ENCODE measurements around the gene MAD1L1.

MAD1L1 gene

DNA sequence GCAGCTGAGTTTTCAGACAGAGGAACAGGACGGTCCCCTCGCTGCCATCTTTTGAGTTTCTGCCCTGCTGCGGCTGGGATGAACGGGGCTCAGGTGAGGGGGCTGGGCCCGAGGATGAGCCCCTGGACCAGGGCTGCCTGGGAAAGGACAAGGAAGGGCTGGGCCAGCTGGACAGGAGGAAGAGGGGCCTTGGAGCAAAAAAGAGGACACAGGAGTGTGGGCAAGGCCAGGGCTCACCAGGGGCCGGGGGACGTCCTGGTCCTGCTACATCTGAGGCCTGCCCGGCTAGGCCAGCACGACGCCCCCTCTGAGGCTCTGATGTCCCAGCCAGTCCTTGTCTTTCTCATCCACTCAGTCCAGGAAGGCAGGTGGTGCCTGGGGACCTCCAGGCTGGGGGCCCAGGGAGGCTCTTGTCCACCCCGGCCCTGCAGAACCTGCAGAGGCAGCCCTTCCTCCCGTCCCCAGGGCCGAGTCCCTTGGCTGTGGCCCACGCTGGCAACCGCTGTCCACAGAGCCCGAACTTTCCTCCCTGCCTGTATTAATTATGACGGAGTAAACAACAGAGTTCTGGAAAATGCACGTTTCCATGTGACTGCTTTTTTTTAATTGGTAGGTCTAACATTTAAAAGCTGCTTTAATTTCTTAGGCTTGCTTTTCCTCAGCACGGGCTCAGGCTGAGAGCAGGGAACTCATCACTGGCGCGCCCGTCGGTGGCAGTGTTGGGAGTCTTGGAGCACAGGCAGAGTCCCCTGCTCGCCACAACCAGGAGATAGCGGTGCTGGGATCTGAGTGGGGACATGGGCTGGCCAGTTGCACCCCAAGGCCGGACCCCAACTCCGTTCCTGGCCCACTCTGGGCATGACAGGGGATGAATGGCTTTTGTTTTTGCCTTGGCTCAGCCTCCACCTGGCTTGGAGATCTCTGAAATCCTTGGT lies 375.0 kb downstream of the MAD1L1 start:
- Histone ChIP-seq H3K4me1 (ENCODE audit: insufficient read depth, low read length) (no peaks in the 10 kb centered on the region), H3K9me3 (ENCODE audit: control insufficient read depth, insufficient read depth, low read length) (no peaks in the 10 kb centered on the region), H3K36me3 (ENCODE audit: insufficient read depth, low read length) (no peaks in the 10 kb centered on the region), H3K9ac (ENCODE audit: low read depth, low read length) (no peak overlapping the region)

- H3K4me1 ChIP-seq (ENCODE audit: insufficient read depth, low read length) = no peaks in the 10 kb centered on the region
- no peaks in the 10 kb centered on the region for H3K9me3 ChIP-seq (ENCODE audit: control insufficient read depth, insufficient read depth, low read length)
- no peaks in the 10 kb centered on the region for H3K36me3 ChIP-seq (ENCODE audit: insufficient read depth, low read length)
- H3K9ac ChIP-seq (ENCODE audit: low read depth, low read length) = no peak overlapping the region
These were observed 375.8 kb downstream of the MAD1L1 start for GRCh38 chr7:1856888-1857441.

- Histone ChIP-seq H3K9me3 (ENCODE audit: control insufficient read depth, insufficient read depth, low read length) (no peaks in the 10 kb centered on the region), H3K36me3 (ENCODE audit: insufficient read depth, low read length) (no peaks in the 10 kb centered on the region), H3K9ac (ENCODE audit: low read depth, low read length) (no peak overlapping the region), H3K4me1 (ENCODE audit: insufficient read depth, low read length) (no peaks in the 10 kb centered on the region)
These were observed 376.4 kb downstream of the MAD1L1 start for GRCh38 chr7:1856161-1856887.

GRCh38 chr7:1855725-1856160 lies 377.0 kb downstream of the MAD1L1 start:
- no peaks in the 10 kb centered on the region for H3K4me1 ChIP-seq (ENCODE audit: insufficient read depth, low read length)
- H3K9me3 ChIP-seq (ENCODE audit: control insufficient read depth, insufficient read depth, low read length) = no peaks in the 10 kb centered on the region
- no peaks in the 10 kb centered on the region for H3K36me3 ChIP-seq (ENCODE audit: insufficient read depth, low read length)
- H3K9ac ChIP-seq (ENCODE audit: low read depth, low read length) = no peak overlapping the region

DNA sequence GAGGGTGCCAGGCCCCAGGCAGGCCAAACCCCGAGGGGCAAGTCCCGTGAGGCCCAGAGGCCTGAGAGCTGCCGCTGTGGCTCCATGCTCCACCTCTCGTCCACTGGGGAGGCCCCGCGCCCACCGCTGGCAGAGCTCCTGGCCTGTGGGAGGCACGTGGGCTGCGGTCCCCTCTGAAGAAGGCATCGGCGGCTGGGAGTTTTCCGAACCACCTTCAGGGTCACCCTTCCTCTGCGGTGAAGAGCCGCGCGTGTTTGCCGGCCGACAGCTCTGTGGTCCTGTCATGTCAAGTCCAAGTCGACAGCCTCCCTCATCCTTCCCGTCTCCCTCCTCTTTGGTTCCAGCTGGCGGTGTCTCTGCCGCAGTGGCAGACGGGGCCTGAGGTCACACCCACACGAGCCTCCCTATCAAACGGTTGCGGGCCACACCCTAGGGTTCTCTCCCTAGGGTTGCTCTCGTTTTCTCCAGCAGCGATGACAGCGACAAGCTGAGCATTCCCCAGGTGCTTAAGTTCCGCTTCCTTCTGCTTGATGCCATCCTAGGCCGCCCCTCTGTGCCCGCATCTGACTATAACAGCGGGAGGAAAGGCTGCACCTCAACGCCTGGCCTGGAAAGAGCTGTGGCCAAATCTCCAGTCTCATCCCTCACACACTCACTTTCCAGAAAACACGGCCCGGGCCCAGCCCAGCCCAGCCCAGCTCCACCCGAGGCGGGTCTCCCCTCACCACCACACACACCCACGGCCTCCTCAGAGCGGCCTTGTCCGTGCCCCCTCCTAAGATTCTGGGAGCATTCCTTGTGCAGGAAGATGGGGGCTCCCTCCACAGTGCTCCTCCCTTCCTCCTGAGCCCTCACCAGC lies 377.6 kb downstream of the MAD1L1 start:
- H3K36me3 ChIP-seq (ENCODE audit: insufficient read depth, low read length) = no peaks in the 10 kb centered on the region
- H3K4me1 ChIP-seq (ENCODE audit: insufficient read depth, low read length) = no peaks in the 10 kb centered on the region
- H3K9me3 ChIP-seq (ENCODE audit: control insufficient read depth, insufficient read depth, low read length) = no peaks in the 10 kb centered on the region
- no peak overlapping the region for H3K9ac ChIP-seq (ENCODE audit: low read depth, low read length)

- Histone ChIP-seq H3K36me3 (ENCODE audit: insufficient read depth, low read length) (no peaks in the 10 kb centered on the region), H3K9me3 (ENCODE audit: control insufficient read depth, insufficient read depth, low read length) (no peaks in the 10 kb centered on the region), H3K4me1 (ENCODE audit: insufficient read depth, low read length) (no peaks in the 10 kb centered on the region), H3K9ac (ENCODE audit: low read depth, low read length) (no peak overlapping the region)
These were observed 378.5 kb downstream of the MAD1L1 start for GRCh38 chr7:1853986-1854865.

GRCh38 chr7:1853431-1853985 lies 379.2 kb downstream of the MAD1L1 start:
- Histone ChIP-seq H3K4me1 (ENCODE audit: insufficient read depth, low read length) (no peaks in the 10 kb centered on the region), H3K36me3 (ENCODE audit: insufficient read depth, low read length) (no peaks in the 10 kb centered on the region), H3K9me3 (ENCODE audit: control insufficient read depth, insufficient read depth, low read length) (no peaks in the 10 kb centered on the region), H3K9ac (ENCODE audit: low read depth, low read length) (no peak overlapping the region)

DNA sequence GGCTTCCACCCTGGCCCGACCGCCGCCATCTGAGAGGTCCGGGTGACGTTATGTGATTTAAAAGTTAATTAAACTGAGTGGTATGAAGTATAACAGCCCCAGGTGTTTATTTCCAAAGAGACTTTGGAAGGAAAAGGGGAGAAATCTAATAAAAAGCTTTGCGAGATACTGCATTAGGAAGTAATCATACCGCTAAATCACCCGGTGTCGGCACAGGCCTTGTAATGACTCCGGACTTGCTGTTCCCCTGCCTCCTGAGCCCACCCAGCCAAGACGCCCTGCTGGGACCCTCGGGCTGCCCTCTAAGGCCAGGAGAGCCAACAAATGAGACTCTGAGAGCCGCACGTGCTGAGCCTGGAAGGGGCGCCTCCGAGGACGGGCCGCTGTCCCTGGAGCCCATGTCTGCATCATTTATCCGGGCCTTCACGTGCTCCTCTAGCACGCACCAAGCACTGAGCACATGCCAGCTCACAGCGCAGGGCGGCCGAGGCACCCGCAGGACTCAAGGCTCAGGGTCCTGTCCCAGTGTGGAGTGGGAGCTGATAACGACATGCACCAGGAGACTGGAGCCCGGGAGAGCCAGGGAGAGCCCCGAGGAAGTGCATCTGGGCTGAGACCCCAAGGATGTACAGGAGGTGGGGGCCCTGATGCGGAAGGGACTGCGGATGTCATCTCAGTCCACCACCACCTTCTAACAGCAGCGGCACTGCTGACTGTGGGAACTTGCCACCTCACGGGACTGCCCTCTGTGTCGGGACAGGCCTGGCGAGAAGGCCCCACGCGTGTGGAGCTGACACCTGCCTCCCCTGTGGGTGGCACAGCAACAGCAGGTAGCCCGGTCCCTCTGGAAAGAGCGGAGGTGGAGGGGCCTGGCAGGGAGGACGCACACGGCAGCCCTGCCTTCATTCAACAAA lies 380.0 kb downstream of the MAD1L1 start:
- no peaks in the 10 kb centered on the region for H3K4me1 ChIP-seq (ENCODE audit: insufficient read depth, low read length)

GRCh38 chr7:1851721-1852516 lies 380.8 kb downstream of the MAD1L1 start:
- no peaks in the 10 kb centered on the region for H3K9me3 ChIP-seq (ENCODE audit: control insufficient read depth, insufficient read depth, low read length)
- H3K9ac ChIP-seq (ENCODE audit: low read depth, low read length) = no peak overlapping the region
- H3K36me3 ChIP-seq (ENCODE audit: insufficient read depth, low read length) = no peaks in the 10 kb centered on the region
- H3K4me1 ChIP-seq (ENCODE audit: insufficient read depth, low read length) = peaks cover 1% of the 10 kb centered on the region; the same call in 1 of the 2 replicates

More for the DNA sequence above, 380.0 kb downstream of the MAD1L1 start:
- Histone ChIP-seq H3K9me3 (ENCODE audit: control insufficient read depth, insufficient read depth, low read length) (no peaks in the 10 kb centered on the region), H3K9ac (ENCODE audit: low read depth, low read length) (no peak overlapping the region), H3K36me3 (ENCODE audit: insufficient read depth, low read length) (no peaks in the 10 kb centered on the region)

DNA sequence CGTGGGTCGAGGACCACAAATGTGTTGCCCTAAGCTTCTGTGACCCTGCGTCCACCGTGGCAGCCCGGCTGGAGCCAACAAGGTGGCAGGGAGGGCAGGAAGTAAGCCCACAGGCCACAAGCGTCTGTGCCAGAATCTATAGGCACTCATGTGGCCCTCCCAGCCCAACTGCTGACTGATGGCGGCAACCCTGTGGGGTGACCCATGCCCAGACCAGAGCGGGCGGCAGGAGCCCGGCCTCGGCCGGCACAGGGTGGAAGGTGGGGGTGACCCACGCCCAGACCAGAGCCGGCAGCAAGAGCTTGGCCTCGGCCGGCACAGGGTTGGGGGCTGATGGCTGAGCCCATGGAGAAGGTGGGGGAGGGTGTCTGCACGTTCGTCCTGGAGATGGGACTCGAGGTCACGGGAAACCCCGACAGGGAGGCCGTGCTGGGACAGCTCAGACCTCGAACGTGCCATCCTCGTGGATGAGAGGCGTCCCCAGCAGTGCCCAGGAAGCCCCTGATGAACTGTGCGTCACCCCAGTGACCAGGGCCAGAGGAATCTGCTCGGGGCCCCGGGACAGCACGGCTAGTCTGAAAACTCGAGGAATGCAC lies 381.7 kb downstream of the MAD1L1 start:
- peaks cover 4% of the 10 kb centered on the region; the same call in 1 of the 2 replicates for H3K4me1 ChIP-seq (ENCODE audit: insufficient read depth, low read length)

GRCh38 chr7:1850111-1850975 lies 382.4 kb downstream of the MAD1L1 start:
- H3K9me3 ChIP-seq (ENCODE audit: control insufficient read depth, insufficient read depth, low read length) = no peaks in the 10 kb centered on the region
- H3K36me3 ChIP-seq (ENCODE audit: insufficient read depth, low read length) = no peaks in the 10 kb centered on the region
- peaks cover 4% of the 10 kb centered on the region; the same call in 1 of the 2 replicates for H3K4me1 ChIP-seq (ENCODE audit: insufficient read depth, low read length)

More for the DNA sequence above, 381.7 kb downstream of the MAD1L1 start:
- H3K9ac ChIP-seq (ENCODE audit: low read depth, low read length) = no peak overlapping the region
- H3K9me3 ChIP-seq (ENCODE audit: control insufficient read depth, insufficient read depth, low read length) = no peaks in the 10 kb centered on the region
- no peaks in the 10 kb centered on the region for H3K36me3 ChIP-seq (ENCODE audit: insufficient read depth, low read length)

More at GRCh38 chr7:1850111-1850975, 382.4 kb downstream of the MAD1L1 start:
- H3K9ac ChIP-seq (ENCODE audit: low read depth, low read length) = no peak overlapping the region

Measured in ES-I3 (cell line).